Kidney tubule cell (primary cell): Measurements from ENCODE around the gene MUTYH.
"Not testable (repeated sequence)": the region's sequence is repeated elsewhere in the genome, so short reads cannot be mapped to it uniquely, and the experiment has no call there.

Source experiments
- DNase-seq: peaks from one replicate; pipeline ENCODE4 v3.0.0-alpha.2; 2018; ENCODE audit warnings: low spot score

Gene MUTYH

DNA sequence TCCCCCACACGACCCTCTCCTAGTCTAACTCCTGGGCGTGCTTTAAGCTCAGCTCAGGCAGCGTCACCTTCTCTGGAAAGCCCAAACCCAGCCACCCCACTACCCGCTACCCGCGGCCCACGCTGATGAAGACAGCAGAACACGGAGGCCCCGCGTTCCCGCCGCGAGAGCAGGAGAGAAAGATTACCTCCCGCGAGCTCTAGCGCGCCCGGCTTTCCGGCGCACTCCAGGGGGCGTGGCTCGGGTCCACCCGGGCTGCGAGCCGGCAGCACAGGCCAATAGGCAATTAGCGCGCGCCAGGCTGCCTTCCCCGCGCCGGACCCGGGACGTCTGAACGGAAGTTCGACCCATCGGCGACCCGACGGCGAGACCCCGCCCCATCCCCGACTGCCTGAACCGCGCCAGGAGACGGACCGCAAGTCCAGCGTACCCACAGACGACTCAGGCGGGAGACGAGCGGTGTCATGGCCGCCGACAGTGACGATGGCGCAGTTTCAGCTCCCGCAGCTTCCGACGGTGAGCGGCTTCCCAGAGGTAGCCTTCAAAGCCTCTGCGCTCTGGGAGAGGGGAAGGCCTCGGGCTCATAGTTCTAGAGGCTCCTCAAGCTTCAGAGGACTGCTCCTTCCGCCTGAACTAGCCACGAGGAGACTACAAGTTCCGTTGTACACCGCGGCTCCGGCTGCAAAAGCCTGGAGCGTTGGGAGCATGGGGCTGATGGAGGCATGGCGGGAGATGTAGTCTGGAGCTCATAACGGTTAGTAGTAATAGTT, at the start of gene MUTYH, which contains the start of gene TOE1:
MUTYH (minus strand) TSS at position 652 of the 770 bp plus-strand sequence. CDS start 5,935 bp downstream, outside the sequence.
TOE1 (plus strand) TSS at position 382 of the 770 bp plus-strand sequence; CDS start at position 465, 83 bp downstream.
- peak; percentile 92 for DNase-seq

GRCh38 chr1:45386219-45386618, 46.0 kb upstream of the MUTYH start:
- no peak for DNase-seq

- no peak for DNase-seq
These were observed 45.1 kb upstream of the MUTYH start for GRCh38 chr1:45385302-45385701.

GRCh38 chr1:45384213-45384612, 44.0 kb upstream of the MUTYH start:
- not testable (repeated sequence) for DNase-seq

GRCh38 chr1:45383191-45383590, 43.0 kb upstream of the MUTYH start:
- no peak for DNase-seq

GRCh38 chr1:45381243-45381642, 41.0 kb upstream of the MUTYH start:
- DNase-seq: no peak

DNA sequence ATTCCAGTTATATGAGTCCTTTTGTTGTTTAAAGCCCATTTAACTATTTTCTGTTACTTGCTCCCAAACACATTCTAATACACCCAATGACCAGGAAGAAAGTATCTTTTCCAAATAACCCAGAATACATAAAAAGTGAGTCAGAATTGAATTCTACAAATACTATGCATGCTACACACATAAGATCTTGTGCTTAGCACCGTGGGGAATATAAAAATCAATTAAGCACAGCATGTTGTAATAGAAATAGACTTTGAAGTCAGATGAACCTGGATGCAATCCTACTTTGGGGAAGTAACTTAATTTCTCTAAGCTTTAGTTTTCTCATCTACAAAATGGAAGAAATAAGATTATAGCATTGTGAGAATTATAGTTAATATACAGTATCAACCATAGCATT, 40.5 kb upstream of the MUTYH start:
- no peak for DNase-seq

DNA sequence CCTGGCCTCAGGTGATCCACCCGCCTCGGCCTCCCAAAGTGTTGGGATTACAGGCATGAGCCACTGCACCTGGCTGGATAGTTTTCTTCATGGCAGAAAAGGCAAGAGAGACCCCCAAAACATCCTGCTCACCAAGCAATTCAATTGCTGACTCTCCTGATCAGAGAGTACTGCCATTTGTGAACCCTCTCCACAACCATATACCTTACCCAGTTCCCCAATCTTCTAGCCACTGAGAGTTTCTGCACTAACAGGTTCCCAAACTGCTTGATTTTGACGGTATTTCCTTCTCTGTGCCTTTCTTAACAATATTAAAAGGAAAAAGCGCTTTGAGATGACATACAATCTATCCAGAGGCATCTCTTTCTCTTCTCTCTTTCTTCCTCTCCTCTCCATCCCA, 39.9 kb upstream of the MUTYH start:
- no peak for DNase-seq

DNA sequence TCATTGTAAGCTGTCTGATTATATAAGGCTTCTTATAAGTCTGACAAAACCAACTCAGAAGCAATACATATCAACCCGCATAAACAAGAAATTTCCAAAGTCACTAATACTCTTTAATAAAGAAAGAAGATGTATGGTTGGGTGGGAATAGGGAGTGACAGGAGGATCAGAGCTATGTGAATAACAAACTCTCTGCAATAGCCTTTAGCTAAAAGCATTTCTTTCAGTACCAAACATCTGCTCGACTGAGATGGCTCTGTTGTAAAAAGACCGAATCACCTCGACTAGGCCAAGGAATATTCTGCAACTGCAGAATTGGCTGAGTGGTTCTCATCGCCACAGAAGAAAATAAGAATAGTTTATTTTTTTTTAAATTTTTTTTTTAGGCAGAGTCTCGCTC, 39.3 kb upstream of the MUTYH start:
- no peak for DNase-seq

GRCh38 chr1:45378184-45378583, 37.9 kb upstream of the MUTYH start:
- DNase-seq: no peak

- DNase-seq: no peak
These were observed 35.2 kb upstream of the MUTYH start for GRCh38 chr1:45375104-45376090.

GRCh38 chr1:45373573-45373972, 33.3 kb upstream of the MUTYH start:
- no peak for DNase-seq

- no peak for DNase-seq
These were observed 30.3 kb upstream of the MUTYH start for GRCh38 chr1:45370575-45370974.

DNA sequence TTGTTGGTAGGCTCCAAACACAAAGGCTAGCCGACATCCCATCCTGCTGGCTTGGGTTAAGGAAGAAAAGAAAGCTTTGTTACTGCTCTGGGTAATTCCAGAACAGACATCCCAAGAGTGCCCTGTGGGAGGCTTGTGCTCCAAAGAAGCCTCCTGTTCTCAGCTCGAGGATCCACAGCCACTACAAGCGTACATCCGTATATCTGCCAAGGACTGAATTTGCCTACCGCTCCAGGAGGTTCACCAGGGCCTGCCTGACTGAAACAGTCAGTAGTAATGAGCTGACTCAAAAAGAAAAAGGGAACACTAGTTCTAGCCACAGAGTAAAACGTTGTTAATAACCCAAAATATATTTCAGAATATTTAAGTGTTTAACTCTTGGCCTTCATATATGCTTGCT, 24.8 kb upstream of the MUTYH start:
- DNase-seq: no peak

- DNase-seq: no peak
These were observed 24.1 kb upstream of the MUTYH start for GRCh38 chr1:45364294-45364693.

DNA sequence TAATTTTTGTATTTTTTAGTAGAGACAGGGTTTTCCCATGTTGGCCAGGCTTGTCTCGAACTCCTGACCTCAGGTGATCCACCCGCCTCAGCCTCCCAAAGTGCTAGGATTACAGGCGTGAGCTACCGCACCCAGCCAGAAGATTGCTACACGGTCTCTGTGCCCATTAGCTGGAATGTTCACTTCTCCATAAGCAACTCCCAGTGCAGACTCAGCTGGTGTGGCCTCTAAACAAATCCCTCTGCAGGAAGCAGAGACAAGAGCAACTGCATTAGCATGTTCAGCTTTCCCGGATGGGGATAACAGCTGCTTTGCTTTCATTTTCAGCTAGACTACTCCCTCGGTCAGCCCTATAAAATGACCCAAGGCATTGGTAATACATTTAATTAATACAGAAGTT, 20.7 kb upstream of the MUTYH start:
- peak; percentile 16 for DNase-seq

- DNase-seq: peak; percentile 56
These were observed 19.8 kb upstream of the MUTYH start for GRCh38 chr1:45359882-45360513.

GRCh38 chr1:45356186-45356585, 15.9 kb upstream of the MUTYH start:
- DNase-seq: no peak

DNA sequence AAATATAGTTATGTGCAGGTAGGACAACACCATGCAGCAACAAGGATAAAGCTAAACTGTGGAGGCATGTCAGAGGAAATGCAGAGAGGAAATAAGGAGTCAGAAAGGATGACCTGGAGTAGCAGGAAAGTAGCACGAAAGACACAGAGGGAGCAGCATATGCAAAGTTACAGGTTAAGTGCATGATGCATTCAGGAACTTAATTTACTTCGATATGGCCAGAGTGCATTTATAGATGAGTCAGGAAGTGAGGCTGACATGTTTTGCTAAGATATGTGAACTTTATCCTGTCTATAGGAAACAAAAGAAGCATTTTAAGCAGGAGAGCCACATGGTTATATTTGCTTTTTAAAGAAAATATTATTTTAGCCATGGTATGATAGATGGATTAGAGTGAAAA, 15.4 kb upstream of the MUTYH start:
- no peak for DNase-seq

DNA sequence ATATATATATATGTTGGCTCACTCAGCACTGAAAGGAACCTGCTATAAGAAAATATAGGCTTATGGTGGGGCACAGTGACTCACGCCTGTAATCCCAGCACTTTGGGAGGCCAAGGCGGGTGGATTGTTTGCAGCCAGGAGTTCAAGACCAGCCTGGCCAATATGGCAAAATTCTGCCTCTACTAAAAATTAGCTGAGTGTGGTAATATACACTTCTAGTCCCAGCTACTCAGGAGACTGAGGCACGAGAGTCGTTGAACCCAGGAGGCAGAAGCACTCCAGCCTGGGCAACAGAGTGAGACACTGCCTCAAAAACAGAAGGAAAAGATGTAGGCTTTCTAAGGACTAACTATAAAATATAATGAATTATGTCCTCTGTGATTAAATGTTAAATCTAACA, 14.6 kb upstream of the MUTYH start:
- DNase-seq: no peak

GRCh38 chr1:45353685-45354084, 13.4 kb upstream of the MUTYH start:
- no peak for DNase-seq

DNA sequence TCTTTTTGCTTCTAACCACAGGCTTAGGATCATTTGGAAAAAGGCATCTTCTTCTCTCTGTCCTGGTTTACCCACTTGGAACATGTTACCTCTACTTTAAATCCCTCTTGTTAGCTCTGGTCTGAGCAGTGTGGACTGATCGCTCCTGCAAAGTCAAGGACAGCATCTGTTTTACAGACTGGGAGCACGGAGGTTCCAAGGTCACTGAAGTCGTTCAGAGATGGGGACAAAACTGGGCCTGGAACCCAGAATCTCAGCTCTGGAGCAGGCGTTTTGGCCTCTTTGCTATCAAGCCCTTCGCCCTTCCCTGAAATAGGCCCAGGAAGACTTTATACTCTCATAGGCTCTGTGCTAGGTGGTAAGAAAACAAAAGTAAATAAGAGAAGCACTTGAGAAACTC, 11.3 kb upstream of the MUTYH start:
- no peak for DNase-seq
